Tibial nerve (tissue), 3 donors: ENCODE data around the gene MCM3AP.

Experiments used
- POLR2A ChIP-seq, 2 donors: fragments of 450-650 bp; IDR thresholded peaks; one replicate each; pipeline ENCODE4 v1.6.1; 2017; ENCODE audit warnings: antibody characterized with exemption in 2 of 2, mild to moderate bottlenecking in 2 of 2, moderate library complexity in 2 of 2
- TF ChIP-seq, protein P1 (sequence below), 5 experiments: fragments of 200-600 bp in 3 of 5; fragments of 450-650 bp in 2 of 5; sonication (generic) in 3 of 5; IDR thresholded peaks; one replicate each; pipeline ENCODE4 v1.5.1; 2016 to 2019; ENCODE audit warnings: antibody characterized with exemption in 5 of 5, mild to moderate bottlenecking in 3 of 5, moderate library complexity in 2 of 5

DNA sequence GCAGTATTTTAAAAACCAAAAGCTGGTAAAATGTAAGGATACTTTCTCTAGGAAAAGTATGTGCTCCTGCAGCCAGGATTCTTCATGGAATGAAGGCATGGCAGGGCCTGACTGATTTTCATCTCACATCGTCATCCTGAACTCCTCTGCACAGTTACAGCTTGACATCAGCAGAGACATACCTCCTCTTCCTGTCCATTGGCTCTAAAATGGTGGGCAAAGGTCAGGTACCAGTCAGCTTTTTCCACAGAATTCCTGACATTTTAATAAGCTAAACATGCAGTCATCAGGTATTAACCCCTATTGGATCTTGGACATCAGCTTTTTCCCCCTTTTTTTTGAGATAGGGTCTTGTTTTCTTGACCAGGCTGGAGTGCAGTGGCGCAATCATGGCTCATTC, 44.4 kb upstream of the MCM3AP start:
- TF ChIP-seq, protein P1, sequence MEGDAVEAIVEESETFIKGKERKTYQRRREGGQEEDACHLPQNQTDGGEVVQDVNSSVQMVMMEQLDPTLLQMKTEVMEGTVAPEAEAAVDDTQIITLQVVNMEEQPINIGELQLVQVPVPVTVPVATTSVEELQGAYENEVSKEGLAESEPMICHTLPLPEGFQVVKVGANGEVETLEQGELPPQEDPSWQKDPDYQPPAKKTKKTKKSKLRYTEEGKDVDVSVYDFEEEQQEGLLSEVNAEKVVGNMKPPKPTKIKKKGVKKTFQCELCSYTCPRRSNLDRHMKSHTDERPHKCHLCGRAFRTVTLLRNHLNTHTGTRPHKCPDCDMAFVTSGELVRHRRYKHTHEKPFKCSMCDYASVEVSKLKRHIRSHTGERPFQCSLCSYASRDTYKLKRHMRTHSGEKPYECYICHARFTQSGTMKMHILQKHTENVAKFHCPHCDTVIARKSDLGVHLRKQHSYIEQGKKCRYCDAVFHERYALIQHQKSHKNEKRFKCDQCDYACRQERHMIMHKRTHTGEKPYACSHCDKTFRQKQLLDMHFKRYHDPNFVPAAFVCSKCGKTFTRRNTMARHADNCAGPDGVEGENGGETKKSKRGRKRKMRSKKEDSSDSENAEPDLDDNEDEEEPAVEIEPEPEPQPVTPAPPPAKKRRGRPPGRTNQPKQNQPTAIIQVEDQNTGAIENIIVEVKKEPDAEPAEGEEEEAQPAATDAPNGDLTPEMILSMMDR (IDR thresholded peaks at IDR 0.05): no peak
- no peak for TF ChIP-seq POLR2A (IDR thresholded peaks at IDR 0.05)
